Mammary epithelial cell (primary cell): ENCODE results near the gene SMYD1.

ENCODE experiments used
- CTCF ChIP-seq, 2 donors: IDR thresholded peaks in 1 of 2; conservative IDR thresholded peaks in 1 of 2; 2 replicates each; pipeline ENCODE4 v1.5.1; 2011 to 2012; ENCODE audit warnings: inconsistent platforms in 2 of 2, low read length in 2 of 2, mild to moderate bottlenecking in 2 of 2, control low read depth in 1 of 2, low read depth in 1 of 2; ENCODE audit not compliant: insufficient read depth in 1 of 2; ENCODE audit errors: extremely low read depth in 1 of 2
- EZH2 ChIP-seq: IDR thresholded peaks from 2 replicates; pipeline ENCODE4 v1.6.1; 2012; ENCODE audit warnings: low read length, inconsistent platforms, borderline replicate concordance

DNA sequence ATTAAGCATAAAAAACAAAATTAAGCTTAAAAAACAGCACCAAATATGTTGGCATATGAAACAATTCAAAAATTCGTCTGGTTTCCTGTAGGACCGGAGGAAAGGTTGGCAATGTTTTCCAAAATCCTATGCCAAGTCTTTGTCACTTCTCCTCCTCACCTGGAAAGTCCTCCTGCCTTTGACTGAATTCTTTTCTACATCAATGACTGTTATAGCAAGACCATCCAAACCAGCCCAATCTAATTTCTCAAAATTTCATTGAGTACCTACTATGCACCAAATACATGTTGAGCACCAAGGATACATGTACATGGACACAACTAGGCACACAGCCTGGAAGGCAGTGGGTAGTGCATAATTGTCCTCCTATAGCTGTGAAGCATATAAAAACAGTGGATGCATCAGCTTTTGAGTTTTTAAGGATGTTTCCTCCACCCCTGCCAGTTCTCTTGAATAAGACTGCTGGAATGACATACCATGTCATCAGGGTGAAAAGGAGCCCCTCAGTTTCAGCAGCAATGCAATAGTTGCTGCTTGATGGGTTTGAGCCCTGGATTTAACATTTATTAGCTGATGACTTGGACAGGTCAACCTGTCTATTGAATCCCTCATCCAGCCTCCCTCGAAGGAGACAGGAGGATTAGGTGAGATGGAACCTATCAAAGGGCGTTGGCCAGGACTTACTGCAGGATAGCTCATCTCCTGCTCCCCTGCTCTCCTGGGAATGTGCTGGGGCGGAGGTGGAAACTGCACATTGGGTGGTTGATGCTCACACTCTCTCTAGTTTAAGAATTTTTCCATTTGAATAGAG is 55.7 kb downstream of the SMYD1 start:
- TF ChIP-seq CTCF (conservative IDR thresholded peaks at IDR 0.05 in 1 of 2, IDR thresholded peaks at IDR 0.05 in 1 of 2; ENCODE audit: extremely low read depth in 1 of 2, insufficient read depth in 1 of 2, low read depth in 1 of 2, low read length in 2 of 2) = no peak
- no peak for TF ChIP-seq EZH2
